Measurements from ENCODE around the gene NUTM2D. TPM values are rescaled to one million over a fixed set of nuclear protein-coding genes. Genes with fewer than 3 reads are reported as not detected.
"Not testable (repeated sequence)": the region's sequence is repeated elsewhere in the genome, so short reads cannot be mapped to it uniquely, and the experiment has no call there.

The NUTM2D gene

GRCh38 chr10:87383149-87383857 lies 25.8 kb downstream of the NUTM2D start:
- not testable (repeated sequence) for H3K27me3 ChIP-seq (ENCODE audit: control insufficient read depth, insufficient read depth, low read length); H3K36me3 ChIP-seq (ENCODE audit: insufficient read depth, low read length); H3K9ac ChIP-seq (ENCODE audit: low read depth, low read length); H3K9me3 ChIP-seq (replicated peaks; ENCODE audit: low read length); H3K4me1 ChIP-seq (ENCODE audit: control insufficient read depth, insufficient read depth, low read length); H3K4me3 ChIP-seq (ENCODE audit: low read length); H3K4me2 ChIP-seq (ENCODE audit: low read length)

GRCh38 chr10:87384283-87384682 lies 26.7 kb downstream of the NUTM2D start:
- not testable (repeated sequence) for H3K27me3 ChIP-seq (ENCODE audit: control insufficient read depth, insufficient read depth, low read length); H3K4me2 ChIP-seq (ENCODE audit: low read length); H3K4me3 ChIP-seq (ENCODE audit: low read length); H3K9me3 ChIP-seq (replicated peaks; ENCODE audit: low read length); H3K4me1 ChIP-seq (ENCODE audit: control insufficient read depth, insufficient read depth, low read length); H3K36me3 ChIP-seq (ENCODE audit: insufficient read depth, low read length); H3K9ac ChIP-seq (ENCODE audit: low read depth, low read length)

- not testable (repeated sequence) for H3K9me3 ChIP-seq (replicated peaks; ENCODE audit: low read length); H3K4me1 ChIP-seq (ENCODE audit: control insufficient read depth, insufficient read depth, low read length); H3K4me2 ChIP-seq (ENCODE audit: low read length); H3K36me3 ChIP-seq (ENCODE audit: insufficient read depth, low read length); H3K9ac ChIP-seq (ENCODE audit: low read depth, low read length); H3K4me3 ChIP-seq (ENCODE audit: low read length); H3K27me3 ChIP-seq (ENCODE audit: control insufficient read depth, insufficient read depth, low read length)
These were observed 28.3 kb downstream of the NUTM2D start for GRCh38 chr10:87385762-87386360.

- not testable (repeated sequence) for H3K27me3 ChIP-seq (ENCODE audit: control insufficient read depth, insufficient read depth, low read length); H3K4me1 ChIP-seq (ENCODE audit: control insufficient read depth, insufficient read depth, low read length); H3K4me2 ChIP-seq (ENCODE audit: low read length)
These were observed 33.8 kb downstream of the NUTM2D start for GRCh38 chr10:87391360-87391759.

GRCh38 chr10:87396206-87396605 lies 38.7 kb downstream of the NUTM2D start:
- H3K9me3 ChIP-seq (replicated peaks; ENCODE audit: low read length); H3K4me3 ChIP-seq (ENCODE audit: low read length); H3K4me2 ChIP-seq (ENCODE audit: low read length); H3K9ac ChIP-seq (ENCODE audit: low read depth, low read length); H3K27me3 ChIP-seq (ENCODE audit: control insufficient read depth, insufficient read depth, low read length); H3K36me3 ChIP-seq (ENCODE audit: insufficient read depth, low read length); H3K4me1 ChIP-seq (ENCODE audit: control insufficient read depth, insufficient read depth, low read length): not testable (repeated sequence)

More at GRCh38 chr10:87391360-87391759, 33.8 kb downstream of the NUTM2D start:
- not testable (repeated sequence) for H3K9me3 ChIP-seq (replicated peaks; ENCODE audit: low read length); H3K9ac ChIP-seq (ENCODE audit: low read depth, low read length); H3K36me3 ChIP-seq (ENCODE audit: insufficient read depth, low read length); H3K4me3 ChIP-seq (ENCODE audit: low read length)

GRCh38 chr10:87398436-87398835 lies 40.9 kb downstream of the NUTM2D start:
- not testable (repeated sequence) for H3K4me3 ChIP-seq (ENCODE audit: low read length); H3K4me1 ChIP-seq (ENCODE audit: control insufficient read depth, insufficient read depth, low read length); H3K36me3 ChIP-seq (ENCODE audit: insufficient read depth, low read length); H3K4me2 ChIP-seq (ENCODE audit: low read length); H3K27me3 ChIP-seq (ENCODE audit: control insufficient read depth, insufficient read depth, low read length); H3K9me3 ChIP-seq (replicated peaks; ENCODE audit: low read length); H3K9ac ChIP-seq (ENCODE audit: low read depth, low read length)

GRCh38 chr10:87407516-87408467 lies 50.2 kb downstream of the NUTM2D start:
- H3K4me1 ChIP-seq (ENCODE audit: control insufficient read depth, insufficient read depth, low read length); H3K4me2 ChIP-seq (ENCODE audit: low read length); H3K27me3 ChIP-seq (ENCODE audit: control insufficient read depth, insufficient read depth, low read length); H3K36me3 ChIP-seq (ENCODE audit: insufficient read depth, low read length); H3K4me3 ChIP-seq (ENCODE audit: low read length); H3K9ac ChIP-seq (ENCODE audit: low read depth, low read length); H3K9me3 ChIP-seq (replicated peaks; ENCODE audit: low read length): not testable (repeated sequence)

GRCh38 chr10:87413921-87414320 lies 56.4 kb downstream of the NUTM2D start:
- not testable (repeated sequence) for H3K4me3 ChIP-seq (ENCODE audit: low read length); H3K36me3 ChIP-seq (ENCODE audit: insufficient read depth, low read length); H3K9me3 ChIP-seq (replicated peaks; ENCODE audit: low read length); H3K4me2 ChIP-seq (ENCODE audit: low read length); H3K27me3 ChIP-seq (ENCODE audit: control insufficient read depth, insufficient read depth, low read length); H3K4me1 ChIP-seq (ENCODE audit: control insufficient read depth, insufficient read depth, low read length); H3K9ac ChIP-seq (ENCODE audit: low read depth, low read length)

Small RNA genes lying within 50 kb of the gene (small RNA-seq; reads per million reads assigned to genes)
- gene AL355334.1, result not detected
